Suprapubic skin (tissue), 4 donors: ENCODE measurements around the gene VWCE. TPM values are rescaled to one million over a fixed set of nuclear protein-coding genes. Genes with fewer than 3 reads are reported as not detected.

Source experiments
- DNase-seq, 2 donors: peaks; one replicate each; pipeline ENCODE4 v3.0.0-alpha.2; 2019; ENCODE audit warnings: low spot score in 2 of 2
- H3K27ac ChIP-seq: fragments of 200-600 bp; sonication (generic); one replicate; pipeline ENCODE4 v1.5.1; 2019
- H3K27me3 ChIP-seq: fragments of 200-600 bp; sonication (generic); one replicate; pipeline ENCODE4 v1.5.1; 2019
- H3K36me3 ChIP-seq: fragments of 200-600 bp; sonication (generic); one replicate; pipeline ENCODE4 v1.5.1; 2019
- H3K4me1 ChIP-seq: fragments of 200-600 bp; sonication (generic); one replicate; pipeline ENCODE4 v1.5.1; 2019
- H3K4me3 ChIP-seq: fragments of 200-600 bp; sonication (generic); one replicate; pipeline ENCODE4 v1.5.1; 2019; ENCODE audit warnings: mild to moderate bottlenecking
- H3K9me3 ChIP-seq: fragments of 200-600 bp; sonication (generic); one replicate; pipeline ENCODE4 v1.5.1; 2019
- EP300 ChIP-seq: sonication (generic); formaldehyde crosslinking; IDR thresholded peaks from one replicate; pipeline ENCODE4 v1.6.1; 2017; ENCODE audit warnings: antibody characterized with exemption
- POLR2A ChIP-seq, 2 donors: fragments of 450-650 bp; IDR thresholded peaks; one replicate each; pipeline ENCODE4 v1.6.1; 2017; ENCODE audit warnings: antibody characterized with exemption in 2 of 2, mild to moderate bottlenecking in 2 of 2, moderate library complexity in 2 of 2
- POLR2AphosphoS5 ChIP-seq, 3 donors: sonication (generic); formaldehyde crosslinking; IDR thresholded peaks; one replicate each; pipeline ENCODE4 v1.6.1; 2017; ENCODE audit warnings: antibody characterized with exemption in 3 of 3
- WGBS: methylation state at CpG from one replicate; pipeline ENCODE4 v1.1.5; 2018; 5-methylcytosine and 5-hydroxymethylcytosine counted together
- total RNA-seq, 4 donors: library from RNA; depleted of rRNA; stranded (reverse); fragments of >200 nt; gene quantifications; one replicate each; pipeline ENCODE4 v1.1.0, GENCODE V29; 2016
- TF ChIP-seq, protein P1 (sequence below), 2 donors: fragments of 200-600 bp in 1 of 2; fragments of 450-650 bp in 1 of 2; sonication (generic) in 1 of 2; IDR thresholded peaks; one replicate each; pipeline ENCODE4 v1.5.1; 2016 to 2019; ENCODE audit warnings: antibody characterized with exemption in 2 of 2, mild to moderate bottlenecking in 1 of 2, moderate library complexity in 1 of 2

Gene VWCE
- total RNA-seq, 4 donors from 2014 or later, result 0.26 to 1.7 (median 1.6) TPM

DNA sequence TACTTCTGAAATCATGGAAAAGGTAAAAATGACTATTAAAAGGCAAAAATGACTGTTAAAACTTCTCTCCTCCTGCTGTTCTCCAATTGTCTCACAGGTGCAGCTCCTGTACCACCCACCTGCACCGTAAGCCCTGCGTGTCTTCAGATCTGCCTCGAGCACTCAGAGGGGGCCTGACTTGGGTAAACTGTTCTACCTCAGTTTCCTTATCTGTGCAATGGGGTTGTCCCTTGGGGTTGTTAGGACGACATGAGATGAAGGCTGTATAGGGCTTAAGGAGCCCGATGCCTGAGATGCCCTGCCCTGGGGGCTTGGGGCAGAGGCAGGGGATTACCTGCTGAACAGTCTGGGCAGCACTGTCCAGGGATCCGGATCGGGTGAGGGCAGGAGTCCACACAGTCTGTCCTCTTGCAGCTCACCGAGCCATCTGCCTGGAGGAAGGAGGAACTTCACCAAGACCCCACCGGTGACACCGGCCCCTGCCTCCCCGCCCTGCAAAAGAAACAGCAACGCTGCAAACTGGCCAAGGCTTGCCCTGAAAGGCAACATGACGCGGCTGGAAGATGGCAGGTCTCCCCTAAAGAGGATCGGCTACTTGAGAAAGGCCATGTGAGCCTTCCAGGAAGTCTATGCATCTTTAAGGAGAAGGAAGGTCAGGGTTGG lies 26.4 kb downstream of the VWCE start:
- H3K27me3 ChIP-seq, result no peaks in the 10 kb centered on the region
- no peak for DNase-seq
- peaks cover 10% of the 10 kb centered on the region for H3K4me1 ChIP-seq
- 95% methylated on average over 14 of the region's 15 CpGs for WGBS
- TF ChIP-seq EP300, result no peak
- no peak for TF ChIP-seq POLR2AphosphoS5 (IDR thresholded peaks at IDR 0.05)
- no peak for TF ChIP-seq POLR2A (IDR thresholded peaks at IDR 0.05)
- TF ChIP-seq, protein P1, sequence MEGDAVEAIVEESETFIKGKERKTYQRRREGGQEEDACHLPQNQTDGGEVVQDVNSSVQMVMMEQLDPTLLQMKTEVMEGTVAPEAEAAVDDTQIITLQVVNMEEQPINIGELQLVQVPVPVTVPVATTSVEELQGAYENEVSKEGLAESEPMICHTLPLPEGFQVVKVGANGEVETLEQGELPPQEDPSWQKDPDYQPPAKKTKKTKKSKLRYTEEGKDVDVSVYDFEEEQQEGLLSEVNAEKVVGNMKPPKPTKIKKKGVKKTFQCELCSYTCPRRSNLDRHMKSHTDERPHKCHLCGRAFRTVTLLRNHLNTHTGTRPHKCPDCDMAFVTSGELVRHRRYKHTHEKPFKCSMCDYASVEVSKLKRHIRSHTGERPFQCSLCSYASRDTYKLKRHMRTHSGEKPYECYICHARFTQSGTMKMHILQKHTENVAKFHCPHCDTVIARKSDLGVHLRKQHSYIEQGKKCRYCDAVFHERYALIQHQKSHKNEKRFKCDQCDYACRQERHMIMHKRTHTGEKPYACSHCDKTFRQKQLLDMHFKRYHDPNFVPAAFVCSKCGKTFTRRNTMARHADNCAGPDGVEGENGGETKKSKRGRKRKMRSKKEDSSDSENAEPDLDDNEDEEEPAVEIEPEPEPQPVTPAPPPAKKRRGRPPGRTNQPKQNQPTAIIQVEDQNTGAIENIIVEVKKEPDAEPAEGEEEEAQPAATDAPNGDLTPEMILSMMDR (IDR thresholded peaks at IDR 0.05), result no peak
- no peaks in the 10 kb centered on the region for H3K36me3 ChIP-seq
- H3K27ac ChIP-seq, result no peak overlapping the region
- H3K9me3 ChIP-seq, result no peaks in the 10 kb centered on the region
- no peak overlapping the region for H3K4me3 ChIP-seq

DNA sequence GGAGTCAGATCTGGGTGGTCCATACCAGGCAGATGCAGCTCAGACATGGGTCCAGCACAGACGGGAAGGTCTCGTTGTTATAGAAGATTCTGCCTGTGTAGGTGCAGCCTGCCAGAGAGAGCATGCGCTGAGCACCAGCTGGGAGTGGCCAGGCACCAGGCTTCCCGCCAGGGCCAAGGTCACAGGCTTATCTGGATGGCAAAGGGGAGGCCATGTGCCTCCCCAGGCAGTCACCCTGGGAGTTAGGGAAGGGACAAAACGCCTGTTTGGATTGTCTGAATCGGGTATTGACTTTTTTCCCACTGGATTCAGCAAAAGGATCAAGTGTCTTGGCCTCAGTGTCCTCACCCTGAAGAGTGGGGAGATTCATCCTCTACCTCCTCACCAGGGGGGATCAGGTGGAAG lies 27.7 kb downstream of the VWCE start:
- Histone ChIP-seq H3K9me3 (no peaks in the 10 kb centered on the region), H3K4me3 (no peak overlapping the region), H3K27me3 (no peaks in the 10 kb centered on the region), H3K4me1 (no peaks in the 10 kb centered on the region), H3K36me3 (no peaks in the 10 kb centered on the region), H3K27ac (no peak overlapping the region)
- 61% methylated on average over 2 of the region's 6 CpGs for WGBS
- no peak for DNase-seq
- TF ChIP-seq POLR2A (IDR thresholded peaks at IDR 0.05), result no peak
- TF ChIP-seq POLR2AphosphoS5 (IDR thresholded peaks at IDR 0.05), result no peak
- no peak for TF ChIP-seq EP300
- TF ChIP-seq, protein P1 (IDR thresholded peaks at IDR 0.05), result no peak

DNA sequence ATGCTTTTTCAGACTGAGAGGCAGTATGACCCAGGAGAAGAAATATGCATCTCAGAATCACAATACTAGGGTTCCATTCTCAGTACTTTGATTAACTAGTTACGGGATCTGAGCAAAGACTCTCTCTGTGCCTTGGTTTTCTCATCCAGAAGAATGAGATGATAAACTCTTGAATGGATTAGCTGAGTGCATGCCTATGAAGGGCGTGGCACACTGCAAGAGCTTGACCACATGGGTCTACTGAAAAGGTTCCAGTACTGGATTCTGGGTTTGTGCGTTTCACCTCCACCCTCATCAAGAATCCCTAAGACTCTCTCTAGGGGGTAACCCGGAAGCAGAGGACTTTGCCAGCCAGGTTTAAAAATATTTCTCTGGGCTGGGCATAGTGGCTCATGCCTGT lies 28.5 kb downstream of the VWCE start:
- Histone ChIP-seq H3K4me3 (no peak overlapping the region), H3K36me3 (no peaks in the 10 kb centered on the region), H3K4me1 (no peaks in the 10 kb centered on the region), H3K27me3 (no peaks in the 10 kb centered on the region), H3K9me3 (no peaks in the 10 kb centered on the region), H3K27ac (no peak overlapping the region)
- 72% methylated on average over 4 of the region's 4 CpGs for WGBS
- no peak for DNase-seq
- TF ChIP-seq EP300 (no peak), POLR2A (IDR thresholded peaks at IDR 0.05) (no peak), POLR2AphosphoS5 (IDR thresholded peaks at IDR 0.05) (no peak)
- TF ChIP-seq, protein P1 (IDR thresholded peaks at IDR 0.05), result no peak

DNA sequence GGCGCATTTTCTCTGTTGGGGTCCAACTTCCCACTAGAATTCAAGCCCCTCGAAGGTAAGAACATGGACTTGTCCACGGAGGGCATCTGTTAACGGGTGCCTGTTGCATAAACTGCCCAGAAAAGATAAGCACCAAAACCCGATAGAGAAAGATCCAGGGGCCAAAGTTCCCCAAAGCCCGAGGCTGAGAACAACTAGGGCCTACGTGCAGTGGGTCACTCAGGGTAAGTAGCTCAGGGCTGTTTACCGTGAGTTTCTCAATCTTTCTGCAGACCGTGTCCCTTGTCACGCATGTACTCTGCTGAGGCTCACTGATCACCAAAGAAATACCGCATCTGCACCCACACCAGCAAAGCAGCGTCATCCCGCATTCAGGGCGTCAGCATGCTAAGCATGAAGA lies 29.8 kb downstream of the VWCE start:
- no peaks in the 10 kb centered on the region for H3K27me3 ChIP-seq
- WGBS, result 94% methylated on average over 13 of the region's 14 CpGs
- H3K4me3 ChIP-seq, result no peak overlapping the region
- H3K9me3 ChIP-seq, result no peaks in the 10 kb centered on the region
- H3K4me1 ChIP-seq, result no peaks in the 10 kb centered on the region
- no peak for DNase-seq
- H3K27ac ChIP-seq, result no peak overlapping the region
- TF ChIP-seq, protein P1 (IDR thresholded peaks at IDR 0.05), result no peak
- TF ChIP-seq POLR2AphosphoS5 (IDR thresholded peaks at IDR 0.05), result no peak
- TF ChIP-seq EP300, result no peak
- TF ChIP-seq POLR2A (IDR thresholded peaks at IDR 0.05), result no peak
- H3K36me3 ChIP-seq, result no peaks in the 10 kb centered on the region

DNA sequence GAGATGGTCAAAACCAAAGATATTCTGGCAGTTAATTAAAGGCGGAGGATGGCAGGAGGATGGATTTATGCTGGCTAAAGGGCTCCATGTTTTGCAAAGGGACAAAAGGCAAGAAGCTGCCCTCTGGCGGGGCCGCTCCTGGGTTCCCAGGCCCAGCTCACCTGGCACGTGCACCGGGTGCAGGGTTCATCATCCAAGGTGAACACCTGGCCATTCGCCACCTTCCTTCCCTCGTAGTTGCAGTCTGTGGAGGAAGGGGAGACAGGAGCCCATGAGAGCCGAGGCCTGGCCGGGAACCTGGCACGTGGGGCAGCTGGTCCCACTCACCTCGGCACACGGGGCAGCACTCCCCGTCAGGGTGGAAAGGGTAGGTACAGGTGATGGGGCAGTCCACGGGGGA lies 30.3 kb downstream of the VWCE start:
- H3K36me3 ChIP-seq, result no peaks in the 10 kb centered on the region
- WGBS, result 93% methylated on average over 11 of the region's 14 CpGs
- H3K27ac ChIP-seq, result no peak overlapping the region
- H3K9me3 ChIP-seq, result no peaks in the 10 kb centered on the region
- H3K4me1 ChIP-seq, result no peaks in the 10 kb centered on the region
- H3K4me3 ChIP-seq, result no peak overlapping the region
- no peaks in the 10 kb centered on the region for H3K27me3 ChIP-seq
- TF ChIP-seq POLR2AphosphoS5 (IDR thresholded peaks at IDR 0.05) (no peak), POLR2A (IDR thresholded peaks at IDR 0.05) (no peak), EP300 (no peak)
- TF ChIP-seq, protein P1 (IDR thresholded peaks at IDR 0.05), result no peak
- DNase-seq, result no peak
